Fibroblast of villous mesenchyme (primary cell): ENCODE results near the gene CD47. TPM values are rescaled to one million over a fixed set of nuclear protein-coding genes. Genes with fewer than 3 reads are reported as not detected.

ENCODE experiments used
- DNase-seq: peaks from one replicate; pipeline ENCODE4 v3.0.0-alpha.2; 2010; ENCODE audit warnings: low read depth
- H3K4me3 ChIP-seq: 2 replicates; pipeline ENCODE4 v1.5.1; 2011; ENCODE audit warnings: low read depth, mild to moderate bottlenecking, low read length
- CTCF ChIP-seq: IDR thresholded peaks from 2 replicates; pipeline ENCODE4 v1.5.1; 2012; ENCODE audit warnings: low read depth, mild to moderate bottlenecking, low read length; ENCODE audit not compliant: insufficient read depth
- total RNA-seq: library from RNA; depleted of rRNA; stranded (reverse); fragments of >200 nt; gene quantifications from 2 replicates; pipeline ENCODE4 v1.2.3, GENCODE V29; 2012

The CD47 gene
- total RNA-seq, 1 donor, result 76.4 TPM

- TF ChIP-seq CTCF, result no peak
- H3K4me3 ChIP-seq, result no peak overlapping the region
- DNase-seq, result no peak
These were observed 34.3 kb upstream of the CD47 start for GRCh38 chr3:108125153-108125543.

GRCh38 chr3:108124337-108125152 is 33.7 kb upstream of the CD47 start:
- no peak for TF ChIP-seq CTCF
- H3K4me3 ChIP-seq, result no peak overlapping the region
- no peak for DNase-seq

GRCh38 chr3:108123326-108123725 is 32.5 kb upstream of the CD47 start:
- H3K4me3 ChIP-seq, result no peak overlapping the region
- no peak for TF ChIP-seq CTCF
- DNase-seq, result no peak

GRCh38 chr3:108122276-108122675 is 31.4 kb upstream of the CD47 start:
- DNase-seq, result no peak
- H3K4me3 ChIP-seq, result no peak overlapping the region
- no peak for TF ChIP-seq CTCF

- DNase-seq, result no peak
- no peak for TF ChIP-seq CTCF
- H3K4me3 ChIP-seq, result no peak overlapping the region
These were observed 28.7 kb upstream of the CD47 start for GRCh38 chr3:108119398-108120104.

- TF ChIP-seq CTCF, result no peak
- no peak for DNase-seq
- no peak overlapping the region for H3K4me3 ChIP-seq
These were observed 27.4 kb upstream of the CD47 start for GRCh38 chr3:108118038-108118768.
